Lung (tissue), 12 donors: ENCODE measurements around the gene PADI4. TPM values are rescaled to one million over a fixed set of nuclear protein-coding genes. Genes with fewer than 3 reads are reported as not detected.

Source experiments
- ATAC-seq: fragments of 200-7000 bp; cut with Tn5 transposase; one replicate; pipeline ENCODE4 v1.9.1; 2020; ENCODE audit warnings: moderate number of reproducible peaks; ENCODE audit not compliant: insufficient read depth, low FRiP score
- DNase-seq, 3 donors: peaks; one replicate each; pipeline ENCODE4 v3.0.0-alpha.2; 2013 to 2017
- H3K27ac ChIP-seq, 2 donors: one replicate each; pipeline ENCODE4 v1.5.1; 2013; ENCODE audit warnings: mild to moderate bottlenecking in 2 of 2, moderate library complexity in 2 of 2, control low read depth in 1 of 2, inconsistent platforms in 1 of 2, low read depth in 1 of 2, low read length in 1 of 2
- H3K27me3 ChIP-seq, 3 donors: one replicate each; pipeline ENCODE4 v1.5.1; 2013; ENCODE audit warnings: low read length in 2 of 3; ENCODE audit not compliant: control insufficient read depth in 3 of 3, insufficient read depth in 3 of 3
- H3K36me3 ChIP-seq, 4 donors: one replicate each; pipeline ENCODE4 v1.5.1; 2013; ENCODE audit warnings: low read length in 4 of 4, mild to moderate bottlenecking in 1 of 4, moderate library complexity in 1 of 4; ENCODE audit not compliant: control insufficient read depth in 4 of 4, insufficient read depth in 4 of 4
- H3K4me1 ChIP-seq, 5 donors: one replicate each; pipeline ENCODE4 v1.5.1; 2013; ENCODE audit warnings: low read length in 5 of 5, mild to moderate bottlenecking in 2 of 5, moderate library complexity in 1 of 5; ENCODE audit not compliant: control insufficient read depth in 5 of 5, insufficient read depth in 5 of 5
- H3K4me3 ChIP-seq: one replicate; pipeline ENCODE4 v1.5.1; 2013; ENCODE audit warnings: mild to moderate bottlenecking, control low read depth, moderate library complexity
- H3K9ac ChIP-seq, 2 donors: one replicate each; pipeline ENCODE4 v1.5.1; 2013; ENCODE audit warnings: low read length in 2 of 2, control low read depth in 1 of 2; ENCODE audit not compliant: insufficient read depth in 1 of 2
- H3K9me3 ChIP-seq, 4 donors: one replicate each; pipeline ENCODE4 v1.5.1; 2013; ENCODE audit warnings: low read length in 3 of 4, mild to moderate bottlenecking in 1 of 4, moderate library complexity in 1 of 4; ENCODE audit not compliant: control insufficient read depth in 4 of 4, insufficient read depth in 3 of 4
- WGBS, 2 donors: extraction: QIAGEN DNeasy Blood & Tissue Kit; methylation state at CpG; one replicate each; pipeline ENCODE4 v1.1.7; 2013; 5-methylcytosine and 5-hydroxymethylcytosine counted together
- polyA plus RNA-seq, 2 donors: library from polyadenylated mRNA; stranded (reverse); fragments of 200-250 nt; gene quantifications; one replicate each; pipeline ENCODE4 v1.2.1, GENCODE V29; 2013
- total RNA-seq, 2 donors: library from RNA; depleted of rRNA in 1 of 2; stranded (reverse); fragments of >200 nt in 1 of 2; gene quantifications; one replicate each; pipeline ENCODE4 v1.2.1, GENCODE V29; 2014 to 2021
- TF ChIP-seq, protein P1 (sequence below): IDR thresholded peaks from 2 replicates; pipeline ENCODE4 v1.5.1; 2012; ENCODE audit warnings: mild to moderate bottlenecking; ENCODE audit errors: control extremely low read depth, extremely low read depth
- donor health status: control.
- donor health status: control.
- donor health status: Bipolar disorder and iron deficiency.
- donor health status: healthy.
- donor health status: DM: yes; HTN: yes; CAD: no.

Gene PADI4
- total and polyA plus RNA-seq, 4 donors: 1.7 to 22.5 (median 14.2) TPM

DNA sequence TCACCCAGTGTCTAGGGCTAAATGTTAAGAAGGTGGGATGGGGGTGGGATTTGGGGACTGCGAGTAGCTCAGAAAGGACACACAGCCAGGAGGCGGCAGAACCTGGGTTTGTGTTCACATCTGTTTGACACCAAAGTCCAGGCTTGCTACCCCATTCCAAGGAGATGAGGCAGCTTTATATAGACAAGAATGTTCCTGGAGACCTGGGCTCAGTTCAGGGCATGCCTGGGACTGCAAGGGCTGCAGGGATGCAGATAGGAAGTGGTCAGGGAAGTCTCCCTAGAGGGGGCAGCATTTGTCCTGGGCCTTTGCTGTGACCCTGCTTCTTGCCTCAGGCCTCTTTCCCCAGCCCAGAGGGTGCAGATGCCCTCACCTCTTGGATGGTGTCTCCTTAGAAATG is 42.8 kb upstream of the PADI4 start:
- H3K27ac ChIP-seq: no peak overlapping the region
- no peak for DNase-seq
- ATAC-seq: no peak

DNA sequence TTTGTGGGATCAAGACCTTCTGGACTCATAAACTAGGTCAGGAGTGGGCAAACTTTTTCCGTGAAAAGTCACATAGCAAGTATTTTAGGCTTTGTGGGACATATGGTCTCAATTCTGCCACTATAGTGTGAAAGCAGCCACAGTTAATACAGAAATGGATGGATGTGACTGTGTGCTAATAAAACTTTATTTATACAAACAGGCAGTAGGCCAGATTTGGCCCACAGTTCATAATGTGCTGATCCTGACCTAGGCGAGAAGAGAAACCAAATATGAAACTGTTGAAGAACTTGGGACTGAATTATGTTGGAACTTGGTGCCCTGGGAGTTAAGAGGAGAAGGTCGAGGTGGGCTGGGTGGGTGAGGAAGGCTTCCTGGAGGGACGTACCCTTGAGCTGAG is 42.0 kb upstream of the PADI4 start:
- ATAC-seq (no peak), DNase-seq (no peak)
- Histone ChIP-seq H3K27ac (no peak overlapping the region), H3K4me3 (no peak overlapping the region), H3K36me3 (no peaks in the 10 kb centered on the region), H3K9ac (no peak overlapping the region), H3K4me1 (no peaks in the 10 kb centered on the region), H3K27me3 (no peaks in the 10 kb centered on the region), H3K9me3 (peaks cover 0 to 2% (median 0%) of the 10 kb centered on the region in 4 donors)
- 86 to 91% methylated on average over 4 of the region's 4 CpGs for WGBS, 2 donors
- TF ChIP-seq, protein P1, sequence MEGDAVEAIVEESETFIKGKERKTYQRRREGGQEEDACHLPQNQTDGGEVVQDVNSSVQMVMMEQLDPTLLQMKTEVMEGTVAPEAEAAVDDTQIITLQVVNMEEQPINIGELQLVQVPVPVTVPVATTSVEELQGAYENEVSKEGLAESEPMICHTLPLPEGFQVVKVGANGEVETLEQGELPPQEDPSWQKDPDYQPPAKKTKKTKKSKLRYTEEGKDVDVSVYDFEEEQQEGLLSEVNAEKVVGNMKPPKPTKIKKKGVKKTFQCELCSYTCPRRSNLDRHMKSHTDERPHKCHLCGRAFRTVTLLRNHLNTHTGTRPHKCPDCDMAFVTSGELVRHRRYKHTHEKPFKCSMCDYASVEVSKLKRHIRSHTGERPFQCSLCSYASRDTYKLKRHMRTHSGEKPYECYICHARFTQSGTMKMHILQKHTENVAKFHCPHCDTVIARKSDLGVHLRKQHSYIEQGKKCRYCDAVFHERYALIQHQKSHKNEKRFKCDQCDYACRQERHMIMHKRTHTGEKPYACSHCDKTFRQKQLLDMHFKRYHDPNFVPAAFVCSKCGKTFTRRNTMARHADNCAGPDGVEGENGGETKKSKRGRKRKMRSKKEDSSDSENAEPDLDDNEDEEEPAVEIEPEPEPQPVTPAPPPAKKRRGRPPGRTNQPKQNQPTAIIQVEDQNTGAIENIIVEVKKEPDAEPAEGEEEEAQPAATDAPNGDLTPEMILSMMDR: no peak

More for the DNA sequence above, 42.8 kb upstream of the PADI4 start:
- Histone ChIP-seq H3K36me3 (no peaks in the 10 kb centered on the region), H3K9me3 (peaks cover 0 to 2% (median 0%) of the 10 kb centered on the region in 4 donors), H3K4me3 (no peak overlapping the region), H3K27me3 (no peaks in the 10 kb centered on the region), H3K4me1 (no peaks in the 10 kb centered on the region), H3K9ac (no peak overlapping the region)
- 82 to 85% methylated on average over 2 of the region's 2 CpGs for WGBS, 2 donors
- TF ChIP-seq, protein P1: no peak

GRCh38 chr1:17270891-17271765 is 36.9 kb upstream of the PADI4 start:
- ATAC-seq (no peak), DNase-seq (no peak)
- H3K9ac ChIP-seq: no peak overlapping the region
- no peak overlapping the region for H3K27ac ChIP-seq
- no peak overlapping the region for H3K4me3 ChIP-seq
- H3K9me3 ChIP-seq: peaks cover 0 to 2% (median 0%) of the 10 kb centered on the region in 4 donors
- no peaks in the 10 kb centered on the region for H3K27me3 ChIP-seq
- WGBS, 2 donors: 88 to 92% methylated on average over 23 of the region's 23 CpGs
- H3K36me3 ChIP-seq: no peaks in the 10 kb centered on the region
- no peaks in the 10 kb centered on the region for H3K4me1 ChIP-seq
- TF ChIP-seq, protein P1: no peak
